Loucy (cell line): ENCODE data around the gene PRR12.

Experiments used
- H2AFZ ChIP-seq: fragments of 200-600 bp; sonication (generic); 2 replicates; pipeline ENCODE4 v1.6.0; 2016; ENCODE audit warnings: antibody characterized with exemption, mild to moderate bottlenecking, low read length, moderate library complexity
- H3F3A ChIP-seq: fragments of 200-600 bp; 2 replicates; pipeline ENCODE4 v1.6.0; 2016; ENCODE audit warnings: antibody characterized with exemption, low read depth, mild to moderate bottlenecking
- H3K27me3 ChIP-seq: fragments of 200-600 bp; sonication (generic); 2 replicates; pipeline ENCODE4 v1.6.1; 2014; ENCODE audit warnings: low read length, mild to moderate bottlenecking; ENCODE audit not compliant: insufficient read depth, poor library complexity, severe bottlenecking
- H3K36me3 ChIP-seq: fragments of 200-600 bp; sonication (generic); 2 replicates; pipeline ENCODE4 v1.6.1; 2016; ENCODE audit warnings: low read length; ENCODE audit not compliant: insufficient read depth
- H3K4me1 ChIP-seq: fragments of 200-600 bp; sonication (generic); 2 replicates; pipeline ENCODE4 v1.5.1; 2014; ENCODE audit warnings: low read length, mild to moderate bottlenecking; ENCODE audit not compliant: insufficient read depth, poor library complexity, severe bottlenecking
- H3K4me2 ChIP-seq: fragments of 200-600 bp; sonication (generic); 2 replicates; pipeline ENCODE4 v1.6.0; 2014; ENCODE audit warnings: antibody characterized with exemption, low read length, low read depth, mild to moderate bottlenecking; ENCODE audit not compliant: poor library complexity, severe bottlenecking
- H3K4me3 ChIP-seq: fragments of 200-600 bp; sonication (generic); 2 replicates; pipeline ENCODE4 v1.5.1; 2014; ENCODE audit warnings: low read length, mild to moderate bottlenecking, mixed read lengths; ENCODE audit not compliant: poor library complexity, severe bottlenecking
- H3K79me2 ChIP-seq: fragments of 200-600 bp; sonication (generic); 2 replicates; pipeline ENCODE4 v1.6.1; 2014; ENCODE audit warnings: low read length; ENCODE audit not compliant: insufficient read depth
- H3K9ac ChIP-seq: fragments of 200-600 bp; sonication (generic); 2 replicates; pipeline ENCODE4 v1.6.0; 2014; ENCODE audit warnings: mild to moderate bottlenecking, low read depth, low read length, moderate library complexity; ENCODE audit not compliant: poor library complexity, severe bottlenecking
- H3K9me2 ChIP-seq: fragments of 200-600 bp; sonication (generic); replicated peaks from 2 replicates; pipeline ENCODE4 v1.6.1; 2016; ENCODE audit warnings: low read depth, low read length, mixed read lengths
- H3K9me3 ChIP-seq: fragments of 200-600 bp; sonication (generic); 2 replicates; pipeline ENCODE4 v1.6.1; 2014; ENCODE audit warnings: mild to moderate bottlenecking, antibody characterized with exemption, low read length, low read depth; ENCODE audit not compliant: insufficient read depth
- H4K20me1 ChIP-seq: fragments of 200-600 bp; sonication (generic); 2 replicates; pipeline ENCODE4 v1.6.0; 2014; ENCODE audit warnings: antibody characterized with exemption, low read length, mild to moderate bottlenecking; ENCODE audit not compliant: insufficient read depth, poor library complexity, severe bottlenecking
- EZH2phosphoT487 ChIP-seq: fragments of 200-600 bp; IDR thresholded peaks from 2 replicates; pipeline ENCODE4 v1.6.1; 2018; ENCODE audit warnings: antibody characterized with exemption, mild to moderate bottlenecking, moderate library complexity, borderline replicate concordance
- TF ChIP-seq, protein P1 (sequence below): fragments of 200-600 bp; sonication (generic); conservative IDR thresholded peaks from 2 replicates; pipeline ENCODE4 v1.5.1; 2014; ENCODE audit warnings: mild to moderate bottlenecking, antibody characterized with exemption, low read length

Gene PRR12

DNA sequence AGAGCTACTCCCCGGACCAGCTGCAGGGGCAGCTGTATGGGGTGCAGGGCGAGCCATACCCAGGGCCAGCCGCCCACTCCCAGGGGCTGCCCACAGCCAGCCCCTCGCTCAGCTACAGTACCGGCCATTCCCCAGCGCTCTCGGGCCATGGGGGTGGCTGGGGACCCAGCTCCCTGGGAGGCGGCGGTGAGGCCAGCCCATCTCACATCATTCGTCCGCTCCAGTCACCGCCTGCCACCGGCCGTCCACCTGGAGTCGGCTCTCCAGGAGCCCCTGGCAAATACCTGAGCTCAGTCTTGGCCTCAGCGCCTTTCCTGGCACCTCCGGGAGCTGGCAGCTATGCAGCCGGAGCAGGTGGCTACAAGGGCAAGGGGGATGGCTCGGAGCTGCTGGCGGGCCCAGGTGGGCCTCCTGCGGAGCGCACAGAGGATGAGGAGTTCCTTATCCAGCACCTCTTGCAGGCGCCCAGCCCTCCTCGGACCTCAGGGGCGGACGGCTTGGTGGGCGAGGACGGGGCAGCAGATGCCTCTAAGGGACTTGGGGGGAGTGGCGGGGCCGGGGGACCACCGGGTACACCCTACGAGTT is 4.9 kb downstream of the PRR12 start:
- Histone ChIP-seq H3K27me3 (peaks cover 5% of the 10 kb centered on the region), H3K36me3 (peaks cover 52% of the 10 kb centered on the region; the same call in 1 of the 2 replicates), H2AFZ (no peak overlapping the region), H3K4me1 (peaks cover 18% of the 10 kb centered on the region), H3K4me2 (no peak overlapping the region), H3K9ac (no peak overlapping the region), H3K9me2 (no peaks in the 10 kb centered on the region), H3K79me2 (peaks cover 51% of the 10 kb centered on the region), H4K20me1 (peaks cover 71% of the 10 kb centered on the region), H3K4me3 (no peak overlapping the region), H3F3A (peaks cover 7% of the 10 kb centered on the region; the same call in 1 of the 2 replicates), H3K9me3 (no peaks in the 10 kb centered on the region)
- no peak for TF ChIP-seq EZH2phosphoT487
- TF ChIP-seq, protein P1, sequence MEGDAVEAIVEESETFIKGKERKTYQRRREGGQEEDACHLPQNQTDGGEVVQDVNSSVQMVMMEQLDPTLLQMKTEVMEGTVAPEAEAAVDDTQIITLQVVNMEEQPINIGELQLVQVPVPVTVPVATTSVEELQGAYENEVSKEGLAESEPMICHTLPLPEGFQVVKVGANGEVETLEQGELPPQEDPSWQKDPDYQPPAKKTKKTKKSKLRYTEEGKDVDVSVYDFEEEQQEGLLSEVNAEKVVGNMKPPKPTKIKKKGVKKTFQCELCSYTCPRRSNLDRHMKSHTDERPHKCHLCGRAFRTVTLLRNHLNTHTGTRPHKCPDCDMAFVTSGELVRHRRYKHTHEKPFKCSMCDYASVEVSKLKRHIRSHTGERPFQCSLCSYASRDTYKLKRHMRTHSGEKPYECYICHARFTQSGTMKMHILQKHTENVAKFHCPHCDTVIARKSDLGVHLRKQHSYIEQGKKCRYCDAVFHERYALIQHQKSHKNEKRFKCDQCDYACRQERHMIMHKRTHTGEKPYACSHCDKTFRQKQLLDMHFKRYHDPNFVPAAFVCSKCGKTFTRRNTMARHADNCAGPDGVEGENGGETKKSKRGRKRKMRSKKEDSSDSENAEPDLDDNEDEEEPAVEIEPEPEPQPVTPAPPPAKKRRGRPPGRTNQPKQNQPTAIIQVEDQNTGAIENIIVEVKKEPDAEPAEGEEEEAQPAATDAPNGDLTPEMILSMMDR = no peak

DNA sequence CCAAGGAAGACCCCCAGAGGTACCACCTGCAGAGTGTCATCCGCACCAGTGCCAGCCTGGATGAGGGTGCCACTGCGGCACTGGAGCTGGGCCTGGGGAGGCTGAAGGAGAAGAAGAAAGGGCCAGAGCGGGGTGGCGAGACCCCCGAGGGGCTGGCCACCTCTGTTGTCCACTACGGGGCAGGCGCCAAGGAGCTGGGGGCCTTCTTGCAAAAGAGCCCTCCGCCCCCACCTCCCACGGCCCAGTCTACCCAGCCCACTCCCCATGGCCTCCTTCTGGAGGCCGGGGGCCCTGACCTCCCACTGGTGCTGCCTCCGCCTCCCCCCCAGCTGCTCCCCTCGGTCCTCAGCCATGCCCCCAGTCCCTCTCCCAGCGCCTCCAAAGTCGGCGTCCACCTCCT is 5.4 kb downstream of the PRR12 start:
- TF ChIP-seq EZH2phosphoT487 = no peak
- TF ChIP-seq, protein P1 = no peak
- peaks cover 56% of the 10 kb centered on the region; the same call in 1 of the 2 replicates for H3K36me3 ChIP-seq

DNA sequence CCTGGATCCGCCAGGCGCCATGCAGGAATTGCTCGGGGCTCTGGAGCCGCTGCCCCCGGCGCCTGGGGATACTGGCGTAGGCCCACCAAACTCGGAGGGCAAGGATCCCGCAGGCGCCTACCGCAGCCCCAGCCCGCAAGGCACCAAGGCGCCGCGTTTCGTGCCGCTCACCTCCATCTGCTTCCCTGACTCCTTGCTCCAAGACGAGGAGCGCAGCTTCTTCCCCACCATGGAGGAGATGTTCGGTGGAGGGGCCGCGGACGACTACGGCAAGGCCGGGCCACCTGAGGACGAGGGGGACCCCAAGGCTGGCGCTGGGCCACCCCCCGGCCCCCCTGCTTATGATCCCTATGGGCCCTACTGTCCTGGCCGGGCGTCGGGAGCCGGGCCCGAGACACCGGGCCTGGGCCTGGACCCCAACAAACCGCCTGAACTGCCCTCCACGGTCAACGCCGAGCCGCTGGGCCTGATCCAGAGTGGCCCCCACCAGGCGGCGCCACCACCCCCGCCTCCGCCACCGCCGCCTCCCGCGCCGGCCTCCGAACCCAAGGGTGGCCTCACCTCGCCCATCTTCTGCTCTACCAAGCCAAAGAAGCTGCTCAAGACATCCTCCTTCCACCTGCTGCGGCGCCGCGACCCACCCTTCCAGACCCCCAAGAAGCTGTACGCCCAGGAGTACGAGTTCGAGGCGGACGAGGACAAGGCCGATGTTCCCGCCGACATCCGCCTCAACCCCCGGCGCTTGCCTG is 6.1 kb downstream of the PRR12 start:
- TF ChIP-seq, protein P1 = no peak
- TF ChIP-seq EZH2phosphoT487 = no peak
- Histone ChIP-seq H3K4me3 (no peak overlapping the region), H3K27me3 (no peaks in the 10 kb centered on the region), H3K9me3 (no peaks in the 10 kb centered on the region), H3K79me2 (peaks cover 50% of the 10 kb centered on the region), H3K9ac (no peak overlapping the region), H3K9me2 (no peaks in the 10 kb centered on the region), H2AFZ (no peak overlapping the region), H3K4me2 (no peak overlapping the region), H3K4me1 (peaks cover 17% of the 10 kb centered on the region), H3F3A (peaks cover 7% of the 10 kb centered on the region; the same call in 1 of the 2 replicates), H4K20me1 (peaks cover 74% of the 10 kb centered on the region), H3K36me3 (peaks cover 63% of the 10 kb centered on the region; the same call in 1 of the 2 replicates)

More for the DNA sequence above, 5.4 kb downstream of the PRR12 start:
- peaks cover 7% of the 10 kb centered on the region; the same call in 1 of the 2 replicates for H3F3A ChIP-seq
- H3K27me3 ChIP-seq = peaks cover 5% of the 10 kb centered on the region
- peaks cover 51% of the 10 kb centered on the region for H3K79me2 ChIP-seq
- no peak overlapping the region for H3K9ac ChIP-seq
- H3K4me3 ChIP-seq = no peak overlapping the region
- H3K4me1 ChIP-seq = peaks cover 18% of the 10 kb centered on the region
- no peak overlapping the region for H3K4me2 ChIP-seq
- no peak overlapping the region for H2AFZ ChIP-seq
- no peaks in the 10 kb centered on the region for H3K9me2 ChIP-seq
- H4K20me1 ChIP-seq = peaks cover 74% of the 10 kb centered on the region
- no peaks in the 10 kb centered on the region for H3K9me3 ChIP-seq
